Panc1 (cell line): ENCODE measurements around the gene LDB2. TPM values are rescaled to one million over a fixed set of nuclear protein-coding genes. Genes with fewer than 3 reads are reported as not detected.

Source experiments
- ATAC-seq: fragments of 200-7000 bp; cut with Tn5 transposase; 2 replicates; pipeline ENCODE4 v1.9.1; 2020; ENCODE audit warnings: mild to moderate bottlenecking, moderate library complexity
- BruUV-seq: library from RNA; stranded (reverse); fragments of 400-500 nt; replicated peaks from 2 replicates; lab custom pipeline; 2021; lab: Mats Ljungman, UMichigan
- CTCF ChIA-PET: fragments of 300-600 bp; sonication (Branson Sonifier 250); formaldehyde crosslinking; loops from one replicate; lab custom pipeline; 2022; ENCODE audit warnings: antibody characterized with exemption; lab: Charles Lee
- POLR2A ChIA-PET: fragments of 300-600 bp; sonication (Branson Sonifier 250); formaldehyde crosslinking; loops from one replicate; lab custom pipeline; 2022; ENCODE audit warnings: antibody characterized with exemption; lab: Charles Lee
- DNase-seq: peaks from one replicate; pipeline ENCODE4 v3.0.0-alpha.2; 2010; ENCODE audit warnings: low read depth, low spot score
- H3K27ac ChIP-seq: 2 replicates; pipeline ENCODE4 v1.5.1; 2011; ENCODE audit warnings: mild to moderate bottlenecking, low read length, inconsistent platforms
- H3K27me3 ChIP-seq: fragments of 200-500 bp; sonication (Bioruptor generic); 2 replicates; pipeline ENCODE4 v1.6.0; 2014; ENCODE audit warnings: low read length, inconsistent platforms; ENCODE audit not compliant: control insufficient read depth, insufficient read depth
- H3K36me3 ChIP-seq: fragments of 200-500 bp; sonication (Bioruptor generic); 2 replicates; pipeline ENCODE4 v1.5.1; 2014; ENCODE audit warnings: inconsistent platforms, mild to moderate bottlenecking, low read length, moderate library complexity; ENCODE audit not compliant: control insufficient read depth, insufficient read depth
- H3K4me1 ChIP-seq: 2 replicates; pipeline ENCODE4 v1.5.1; 2011; ENCODE audit warnings: inconsistent platforms, mild to moderate bottlenecking, low read length, moderate library complexity; ENCODE audit not compliant: control insufficient read depth, insufficient read depth
- H3K4me3 ChIP-seq, 2 experiments: 2 replicates each; pipeline ENCODE4 v1.5.1; 2011 to 2012; ENCODE audit warnings: low read depth in 2 of 2, low read length in 2 of 2, mild to moderate bottlenecking in 2 of 2, inconsistent platforms in 1 of 2, moderate library complexity in 1 of 2
- H3K9me3 ChIP-seq: fragments of 200-500 bp; sonication (Bioruptor generic); 2 replicates; pipeline ENCODE4 v1.5.1; 2014; ENCODE audit warnings: low read depth, mild to moderate bottlenecking, inconsistent platforms, low read length, moderate library complexity; ENCODE audit not compliant: control insufficient read depth, insufficient read depth
- CTCF ChIP-seq: fragments of 450-650 bp; IDR thresholded peaks from 2 replicates; pipeline ENCODE4 v1.5.1; 2017; ENCODE audit warnings: mild to moderate bottlenecking
- POLR2AphosphoS5 ChIP-seq: IDR thresholded peaks from 2 replicates; pipeline ENCODE4 v1.6.1; 2012; ENCODE audit warnings: mild to moderate bottlenecking, low read depth, low read length, moderate library complexity
- REST ChIP-seq, 2 experiments: IDR thresholded peaks; 2 replicates each; pipeline ENCODE4 v1.6.1; 2011 to 2012; ENCODE audit warnings: low read depth in 2 of 2, control low read depth in 1 of 2, low read length in 1 of 2, mild to moderate bottlenecking in 1 of 2, moderate library complexity in 1 of 2; ENCODE audit not compliant: insufficient read depth in 1 of 2
- SIN3A ChIP-seq: IDR thresholded peaks from 2 replicates; pipeline ENCODE4 v1.6.1; 2012; ENCODE audit warnings: low read depth, mild to moderate bottlenecking, low read length, moderate library complexity, borderline replicate concordance; ENCODE audit not compliant: insufficient read depth
- TCF7L2 ChIP-seq: IDR thresholded peaks from 2 replicates; pipeline ENCODE4 v1.6.1; 2011; ENCODE audit warnings: mild to moderate bottlenecking, low read depth, low read length, inconsistent platforms
- in situ Hi-C: cut with HindIII; loops from 2 replicates; pipeline ENCODE4 v1.10.0; 2016; ENCODE audit warnings: low sequenced_read_pairs, low pct_unique_long_range_greater_than_20kb
- intact Hi-C: fragments of 100-400 bp; cut with micrococcal nuclease; formaldehyde crosslinking; loops from one replicate; pipeline ENCODE4 v1.10.0; 2022; ENCODE audit not compliant: unreplicated experiment
- total RNA-seq: library from RNA; stranded (reverse); gene quantifications from one replicate; pipeline ENCODE4 v1.2.1, GENCODE V29; 2021; ENCODE audit not compliant: unreplicated experiment

Gene LDB2
- total RNA-seq, 1 experiment from 2014 or later = not detected

- CTCF ChIA-PET = no interaction called here
- POLR2A ChIA-PET = no interaction called here
- H3K27ac ChIP-seq = no peak overlapping the region
- no peaks in the 10 kb centered on the region for H3K36me3 ChIP-seq
- BruUV-seq = no TSS peak
- H3K27me3 ChIP-seq = peaks cover 3% of the 10 kb centered on the region; the same call in 1 of the 2 replicates
- no peak for TF ChIP-seq TCF7L2
- no peak for TF ChIP-seq CTCF
- no peak for TF ChIP-seq REST (IDR thresholded peaks at IDR 0.05; ENCODE audit: insufficient read depth in 1 of 2, low read depth in 2 of 2, low read length in 1 of 2)
- no peak for TF ChIP-seq POLR2AphosphoS5
- TF ChIP-seq SIN3A = no peak
- H3K9me3 ChIP-seq = no peaks in the 10 kb centered on the region
- intact Hi-C loops (no loop called here), in situ Hi-C loops (no loop called here)
- H3K4me3 ChIP-seq = no peak overlapping the region
- no peak for ATAC-seq
- H3K4me1 ChIP-seq = no peaks in the 10 kb centered on the region
- no peak for DNase-seq
Observed at GRCh38 chr4:16652732-16653305, 245.6 kb downstream of the LDB2 start.

DNA sequence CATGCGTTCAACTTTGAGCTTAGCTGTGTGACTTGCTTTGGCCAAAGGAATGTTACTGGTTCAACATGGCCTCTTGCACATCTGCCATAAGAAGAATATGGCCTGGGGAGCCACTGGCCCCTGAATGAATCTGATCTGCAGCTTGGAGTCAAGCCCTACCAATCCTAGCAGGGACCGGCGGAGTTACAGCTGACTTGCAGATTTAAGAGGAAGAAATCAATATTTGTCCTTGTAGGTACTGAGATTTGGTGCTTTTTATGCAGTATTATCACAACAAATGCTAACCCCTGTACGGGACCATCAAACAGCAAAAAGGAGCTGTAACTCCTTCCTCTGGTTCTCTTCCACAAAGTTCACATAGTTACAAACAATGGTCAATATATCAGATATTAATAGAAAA lies 252.0 kb downstream of the LDB2 start:
- intact Hi-C loops = no loop called here

More for the DNA sequence above, 252.0 kb downstream of the LDB2 start:
- Histone ChIP-seq H3K27ac (no peak overlapping the region), H3K4me3 (no peak overlapping the region), H3K4me1 (no peaks in the 10 kb centered on the region), H3K9me3 (no peaks in the 10 kb centered on the region), H3K36me3 (no peaks in the 10 kb centered on the region), H3K27me3 (peaks cover under 1% of the 10 kb centered on the region; the same call in 1 of the 2 replicates)
- TF ChIP-seq TCF7L2 (no peak), REST (IDR thresholded peaks at IDR 0.05; ENCODE audit: insufficient read depth in 1 of 2, low read depth in 2 of 2, low read length in 1 of 2) (no peak), SIN3A (no peak), POLR2AphosphoS5 (no peak), CTCF (no peak)
- DNase-seq (no peak), ATAC-seq (no peak)
- ChIA-PET CTCF (no interaction called here), POLR2A (no interaction called here)
- in situ Hi-C loops = no loop called here
- no TSS peak for BruUV-seq
